NT2/D1 (cell line): Measurements from ENCODE around the gene ANKRD16.

Experiments used
- YY1 ChIP-seq: IDR thresholded peaks from 2 replicates; pipeline ENCODE4 v1.6.1; 2011; ENCODE audit not compliant: insufficient read length, insufficient read depth
- ZNF274 ChIP-seq: IDR thresholded peaks from 2 replicates; pipeline ENCODE4 v1.6.1; 2011; ENCODE audit warnings: mild to moderate bottlenecking, low read depth, low read length

GRCh38 chr10:5840314-5841307 is 49.1 kb downstream of the ANKRD16 start:
- TF ChIP-seq ZNF274 (no peak), YY1 (no peak)
